HepG2 (cell line): ENCODE results near the gene GRB2. TPM values are rescaled to one million over a fixed set of nuclear protein-coding genes. Genes with fewer than 3 reads are reported as not detected.

Experiments
- ATAC-seq: fragments of 200-7000 bp; cut with Tn5 transposase; 3 replicates; pipeline ENCODE4 v1.9.1; 2020; ENCODE audit warnings: mild to moderate bottlenecking, moderate library complexity
- BruUV-seq: library from RNA; stranded (reverse); fragments of 400-500 nt; replicated peaks from 2 replicates; lab custom pipeline; 2021; lab: Mats Ljungman, UMichigan
- CTCF ChIA-PET: fragments of 300-600 bp; formaldehyde crosslinking; extraction: SDS; loops from one replicate; lab custom pipeline; 2021; ENCODE audit warnings: low total read pairs, inconsistent platforms, low intra/inter-chr PET ratio; lab: Yijun Ruan, JAX
- POLR2A ChIA-PET: fragments of 350-600 bp; sonication (Branson Sonifier 250); formaldehyde crosslinking; loops from one replicate; lab custom pipeline; 2020; ENCODE audit warnings: antibody characterized with exemption, inconsistent platforms; lab: Yijun Ruan, JAX
- DNase-seq: peaks from one replicate; pipeline ENCODE4 v3.0.0-alpha.2; 2015; ENCODE audit warnings: low spot score
- FAIRE-seq: peaks from 3 replicates; lab custom pipeline; 2011; peaks lifted over from hg19 to GRCh38; lab: Jason Lieb, UNC
- H2AFZ ChIP-seq: one replicate; pipeline ENCODE4 v1.6.1; 2011; ENCODE audit warnings: low read length, inconsistent platforms
- H3K27ac ChIP-seq: fragments of 300-600 bp; 3 replicates; pipeline ENCODE4 v1.8.0; 2011; ENCODE audit warnings: mixed run types, mild to moderate bottlenecking, mixed read lengths, low read length, inconsistent platforms; ENCODE audit not compliant: insufficient read depth; ENCODE audit errors: extremely low read length
- H3K27me3 ChIP-seq, 2 experiments: fragments of 200-600 bp in 1 of 2; 2 replicates in 1 of 2; 3 replicates in 1 of 2; pipeline versions ENCODE4 v1.6.0 to v1.8.0; 2011; ENCODE audit warnings: low read length in 2 of 2, mild to moderate bottlenecking in 2 of 2, moderate library complexity in 2 of 2, inconsistent platforms in 1 of 2; ENCODE audit not compliant: insufficient read depth in 2 of 2, control insufficient read depth in 1 of 2
- H3K36me3 ChIP-seq, 2 experiments: fragments of 200-600 bp in 1 of 2; replicated peaks in 1 of 2; 2 replicates in 1 of 2; 3 replicates in 1 of 2; pipeline versions ENCODE4 v1.5.1 to v1.8.0; 2011; ENCODE audit warnings: low read length in 2 of 2, inconsistent platforms in 1 of 2; ENCODE audit not compliant: insufficient read depth in 2 of 2, control insufficient read depth in 1 of 2
- H3K4me1 ChIP-seq: 2 replicates; pipeline ENCODE4 v1.5.1; 2012; ENCODE audit warnings: low read length, inconsistent platforms; ENCODE audit not compliant: insufficient read depth
- H3K4me2 ChIP-seq: 2 replicates; pipeline ENCODE4 v1.6.0; 2011; ENCODE audit warnings: low read depth, low read length, inconsistent platforms
- H3K4me3 ChIP-seq, 3 experiments: fragments of 200-600 bp in 1 of 3; sonication (generic), shearing (Covaris generic) in 1 of 3; replicated peaks in 1 of 3; 2 replicates each; pipeline ENCODE4 v1.5.1; 2011 to 2016; ENCODE audit warnings: low read length in 3 of 3, inconsistent platforms in 2 of 3, low read depth in 2 of 3, mild to moderate bottlenecking in 2 of 3, control low read depth in 1 of 3, mixed read lengths in 1 of 3; ENCODE audit not compliant: insufficient read depth in 1 of 3
- H3K79me2 ChIP-seq: one replicate; pipeline ENCODE4 v1.6.1; 2011; ENCODE audit warnings: low read length, inconsistent platforms; ENCODE audit not compliant: insufficient read depth
- H3K9ac ChIP-seq: 2 replicates; pipeline ENCODE4 v1.6.0; 2011; ENCODE audit warnings: mild to moderate bottlenecking, low read depth, low read length, inconsistent platforms; ENCODE audit not compliant: insufficient read depth
- H3K9me3 ChIP-seq: 2 replicates; pipeline ENCODE4 v1.5.1; 2012; ENCODE audit warnings: mild to moderate bottlenecking, low read length
- H4K20me1 ChIP-seq: 2 replicates; pipeline ENCODE4 v1.6.0; 2011; ENCODE audit warnings: inconsistent platforms, mild to moderate bottlenecking, low read length, moderate library complexity; ENCODE audit not compliant: insufficient read depth
- ETV6 ChIP-seq: sonication (generic); formaldehyde crosslinking; conservative IDR thresholded peaks from 2 replicates; pipeline ENCODE4 v1.4.0; 2020; ENCODE audit warnings: missing genetic modification reagents
- FOXK2 ChIP-seq: fragments of 450-650 bp; IDR thresholded peaks from 2 replicates; pipeline ENCODE4 v1.6.1; 2016
- GATAD2A ChIP-seq: IDR thresholded peaks from 2 replicates; pipeline ENCODE4 v1.6.1; 2016
- HDAC2 ChIP-seq: sonication (generic); formaldehyde crosslinking; IDR thresholded peaks from 2 replicates; pipeline ENCODE4 v1.4.0; 2020; ENCODE audit warnings: missing genetic modification reagents
- JARID2 ChIP-seq: sonication (generic); formaldehyde crosslinking; IDR thresholded peaks from 2 replicates; pipeline ENCODE4 v1.8.1; 2023; ENCODE audit warnings: missing genetic modification reagents, inconsistent platforms; ENCODE audit not compliant: insufficient replicate concordance
- KDM2A ChIP-seq: sonication (generic); formaldehyde crosslinking; IDR thresholded peaks from 2 replicates; pipeline ENCODE4 v1.4.0; 2020; ENCODE audit warnings: low read depth, missing genetic modification reagents, borderline replicate concordance
- KLF12 ChIP-seq: sonication (generic); formaldehyde crosslinking; IDR thresholded peaks from 2 replicates; pipeline ENCODE4 v1.4.0; 2020; ENCODE audit warnings: missing genetic modification reagents, borderline replicate concordance
- POGZ ChIP-seq: sonication (generic); formaldehyde crosslinking; IDR thresholded peaks from 2 replicates; pipeline ENCODE4 v1.4.0; 2020; ENCODE audit warnings: mild to moderate bottlenecking, missing genetic modification reagents
- RAD21 ChIP-seq: fragments of 450-650 bp; formaldehyde crosslinking; IDR thresholded peaks from 2 replicates; pipeline ENCODE4 v1.5.0; 2020; ENCODE audit warnings: mild to moderate bottlenecking
- RFXAP ChIP-seq: sonication (generic); formaldehyde crosslinking; IDR thresholded peaks from 2 replicates; pipeline ENCODE4 v1.4.0; 2020; ENCODE audit warnings: missing genetic modification reagents, borderline replicate concordance
- SALL1 ChIP-seq: sonication (generic); formaldehyde crosslinking; IDR thresholded peaks from 2 replicates; pipeline ENCODE4 v1.8.0; 2022; ENCODE audit warnings: mild to moderate bottlenecking, missing genetic modification reagents
- SIN3A ChIP-seq: IDR thresholded peaks from 2 replicates; pipeline ENCODE4 v1.6.1; 2011; ENCODE audit warnings: low read depth, mild to moderate bottlenecking, control low read depth, low read length, borderline replicate concordance
- THAP11 ChIP-seq: IDR thresholded peaks from 2 replicates; pipeline ENCODE4 v1.6.1; 2016; ENCODE audit warnings: missing biosample characterization, missing genetic modification reagents
- ZC3H13 ChIP-seq: sonication (generic); formaldehyde crosslinking; IDR thresholded peaks from 2 replicates; pipeline ENCODE4 v1.8.1; 2023; ENCODE audit warnings: mild to moderate bottlenecking, missing genetic modification reagents, moderate library complexity
- ZMYM4 ChIP-seq: sonication (generic); formaldehyde crosslinking; IDR thresholded peaks from 2 replicates; pipeline ENCODE4 v1.8.1; 2023; ENCODE audit warnings: mild to moderate bottlenecking, missing genetic modification reagents
- ZNF335 ChIP-seq: sonication (generic); formaldehyde crosslinking; IDR thresholded peaks from 2 replicates; pipeline ENCODE4 v1.4.0; 2020; ENCODE audit warnings: missing genetic modification reagents
- ZNF556 ChIP-seq: sonication (generic); formaldehyde crosslinking; IDR thresholded peaks from 2 replicates; pipeline ENCODE4 v1.4.0; 2020; ENCODE audit warnings: mild to moderate bottlenecking, missing genetic modification reagents, borderline replicate concordance
- ZNF781 ChIP-seq: sonication (generic); formaldehyde crosslinking; IDR thresholded peaks from 2 replicates; pipeline ENCODE4 v1.5.1; 2020; ENCODE audit warnings: borderline replicate concordance, mild to moderate bottlenecking, missing genetic modification reagents; ENCODE audit errors: not compliant biosample characterization
- WGBS: methylation state at CpG from one replicate; pipeline ENCODE4 v1.1.6; 2017; ENCODE audit warnings: low lambda C conversion rate; 5-methylcytosine and 5-hydroxymethylcytosine counted together
- in situ Hi-C: cut with HindIII; loops from 2 replicates; pipeline ENCODE4 v1.10.0; 2017; ENCODE audit warnings: low pct_unique_long_range_greater_than_20kb; ENCODE audit not compliant: extremely low pct_ligation_motif_present
- intact Hi-C: fragments of 100-400 bp; cut with micrococcal nuclease; formaldehyde crosslinking; loops from one replicate; pipeline ENCODE4 v1.10.0; 2022; ENCODE audit not compliant: unreplicated experiment
- polyA plus RNA-seq, 8 experiments: library from polyadenylated mRNA; depleted of rRNA in 3 of 8; stranded (reverse) in 7 of 8; unstranded in 1 of 8; fragments of >200 nt; fragmentation: Illumina TruSeq in 4 of 8; extraction: Trizol in 4 of 8; gene quantifications; 2 replicates each; pipeline versions ENCODE4 v1.2.1 to v1.2.3, GENCODE V29; 2011 to 2016; ENCODE audit warnings: low read depth in 4 of 8, missing spikeins in 1 of 8, mixed read lengths in 1 of 8; ENCODE audit not compliant: insufficient read depth in 1 of 8
- total RNA-seq, 5 experiments: library from RNA; depleted of rRNA; stranded (reverse); fragments of >200 nt; fragmentation: Illumina TruSeq; extraction: Trizol; gene quantifications; 2 replicates each; pipeline ENCODE4 v1.2.3, GENCODE V29; 2016; ENCODE audit warnings: low read depth in 1 of 5
- TF ChIP-seq, protein P1 (sequence below): sonication (generic); formaldehyde crosslinking; IDR thresholded peaks from 2 replicates; pipeline ENCODE4 v1.4.0; 2020; ENCODE audit warnings: missing genetic modification reagents, borderline replicate concordance
- TF ChIP-seq, protein P2 (sequence below): fragments of 450-650 bp; IDR thresholded peaks from 2 replicates; pipeline ENCODE4 v1.6.1; 2017

Gene GRB2
- total and polyA plus RNA-seq, 2 of the 13 experiments (the other 11 are each of a cell fraction or from before 2014, with no cell fraction given) = 84.6 to 92.3 TPM

DNA sequence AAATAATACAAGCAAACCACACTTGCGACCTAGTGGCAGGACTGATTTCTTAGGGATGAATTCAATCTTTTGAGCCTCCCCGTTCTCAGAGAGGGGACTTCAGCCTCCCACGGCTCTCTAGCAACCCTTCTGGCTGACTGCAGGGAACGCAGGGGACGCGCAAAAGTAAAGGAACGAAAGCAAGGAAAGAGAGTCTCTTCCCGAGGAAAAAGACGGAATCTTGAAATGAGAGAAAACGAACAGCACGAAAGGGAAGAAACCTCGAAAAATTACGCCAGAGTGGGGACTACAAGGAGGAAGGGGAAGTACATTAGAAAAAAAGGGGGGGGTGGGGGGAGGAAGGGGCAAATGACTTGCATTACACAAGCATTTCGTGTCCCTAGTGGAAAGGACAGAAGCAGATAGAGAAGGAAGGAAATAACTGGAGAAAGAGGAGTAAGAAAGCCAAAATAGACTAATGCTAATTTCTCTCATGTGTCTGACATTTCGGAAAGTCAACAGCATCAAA, 1.2 kb downstream of the GRB2 start:
- peak overlapping the region; percentile 73 to 99 (median 96) for H3K4me3 ChIP-seq
- in situ Hi-C loops (no loop called here), intact Hi-C loops (loop anchor here (1.0 to 2.0 kb wide), 4 partner anchors 21 to 133 kb away; partner anchors contain the start of gene MIF4GD)
- under 1% methylated on average over 15 of the region's 15 CpGs for WGBS
- peak overlapping the region; percentile 85 for H3K4me2 ChIP-seq
- H3K9ac ChIP-seq = peak overlapping the region; percentile 99
- peak; percentile 90 for FAIRE-seq
- BruUV-seq = TSS peak; percentile 51
- no peak overlapping the region for H2AFZ ChIP-seq
- ATAC-seq = peak; percentile 73
- H3K79me2 ChIP-seq = peaks cover 58% of the 10 kb centered on the region
- DNase-seq = peak; percentile 83
- ChIA-PET POLR2A (interaction anchor here (1.8 to 2.6 kb wide), 2 partner anchors 115 to 137 kb away, joined by 13 to 17 read pairs; partner anchors contain the start of gene SLC25A19), CTCF (interaction anchor here (0.8 to 2.2 kb wide), 6 partner anchors 8 to 115 kb away, joined by 3 to 55 read pairs (median 4); partner anchors contain the start of gene SLC25A19)
- H3K27ac ChIP-seq = peak overlapping the region; percentile 87
- peaks cover 23% of the 10 kb centered on the region for H4K20me1 ChIP-seq
- no peaks in the 10 kb centered on the region; a peak in 1 of 5 replicates for H3K27me3 ChIP-seq
- H3K9me3 ChIP-seq = no peaks in the 10 kb centered on the region
- H3K36me3 ChIP-seq = peaks cover 2 to 5% of the 10 kb centered on the region in 2 experiments; a peak in 2 of 5 replicates
- peaks cover 62% of the 10 kb centered on the region for H3K4me1 ChIP-seq
- TF ChIP-seq FOXK2 (0 out of 2 replicates have a peak, but pooled peaks have one; percentile 9), RAD21 (CRISPR knock-in tag) (peak; percentile 90), ZNF335 (CRISPR knock-in tag) (0 out of 2 replicates have a peak, but pooled peaks have one; percentile 76), ZNF781 (peak; percentile 20), HDAC2 (CRISPR knock-in tag) (peak; percentile 17; the same call in 1 of the 2 replicates), ZMYM4 (peak; percentile 26), POGZ (CRISPR knock-in tag) (no peak), ZNF556 (CRISPR knock-in tag) (0 out of 2 replicates have a peak, but pooled peaks have one; percentile 50), GATAD2A (CRISPR knock-in tag) (peak; percentile 66), SALL1 (CRISPR knock-in tag) (0 out of 2 replicates have a peak, but pooled peaks have one; percentile 32), RFXAP (CRISPR knock-in tag) (0 out of 2 replicates have a peak, but pooled peaks have one; percentile 50), KDM2A (CRISPR knock-in tag) (peak; percentile 65), THAP11 (CRISPR knock-in tag) (peak; percentile 55), SIN3A (peak; percentile 73; the same call in 1 of the 2 replicates), KLF12 (0 out of 2 replicates have a peak, but pooled peaks have one; percentile 51), ETV6 (CRISPR knock-in tag) (no peak), JARID2 (CRISPR knock-in tag) (peak; percentile 55), ZC3H13 (no peak)
- TF ChIP-seq, protein P1, sequence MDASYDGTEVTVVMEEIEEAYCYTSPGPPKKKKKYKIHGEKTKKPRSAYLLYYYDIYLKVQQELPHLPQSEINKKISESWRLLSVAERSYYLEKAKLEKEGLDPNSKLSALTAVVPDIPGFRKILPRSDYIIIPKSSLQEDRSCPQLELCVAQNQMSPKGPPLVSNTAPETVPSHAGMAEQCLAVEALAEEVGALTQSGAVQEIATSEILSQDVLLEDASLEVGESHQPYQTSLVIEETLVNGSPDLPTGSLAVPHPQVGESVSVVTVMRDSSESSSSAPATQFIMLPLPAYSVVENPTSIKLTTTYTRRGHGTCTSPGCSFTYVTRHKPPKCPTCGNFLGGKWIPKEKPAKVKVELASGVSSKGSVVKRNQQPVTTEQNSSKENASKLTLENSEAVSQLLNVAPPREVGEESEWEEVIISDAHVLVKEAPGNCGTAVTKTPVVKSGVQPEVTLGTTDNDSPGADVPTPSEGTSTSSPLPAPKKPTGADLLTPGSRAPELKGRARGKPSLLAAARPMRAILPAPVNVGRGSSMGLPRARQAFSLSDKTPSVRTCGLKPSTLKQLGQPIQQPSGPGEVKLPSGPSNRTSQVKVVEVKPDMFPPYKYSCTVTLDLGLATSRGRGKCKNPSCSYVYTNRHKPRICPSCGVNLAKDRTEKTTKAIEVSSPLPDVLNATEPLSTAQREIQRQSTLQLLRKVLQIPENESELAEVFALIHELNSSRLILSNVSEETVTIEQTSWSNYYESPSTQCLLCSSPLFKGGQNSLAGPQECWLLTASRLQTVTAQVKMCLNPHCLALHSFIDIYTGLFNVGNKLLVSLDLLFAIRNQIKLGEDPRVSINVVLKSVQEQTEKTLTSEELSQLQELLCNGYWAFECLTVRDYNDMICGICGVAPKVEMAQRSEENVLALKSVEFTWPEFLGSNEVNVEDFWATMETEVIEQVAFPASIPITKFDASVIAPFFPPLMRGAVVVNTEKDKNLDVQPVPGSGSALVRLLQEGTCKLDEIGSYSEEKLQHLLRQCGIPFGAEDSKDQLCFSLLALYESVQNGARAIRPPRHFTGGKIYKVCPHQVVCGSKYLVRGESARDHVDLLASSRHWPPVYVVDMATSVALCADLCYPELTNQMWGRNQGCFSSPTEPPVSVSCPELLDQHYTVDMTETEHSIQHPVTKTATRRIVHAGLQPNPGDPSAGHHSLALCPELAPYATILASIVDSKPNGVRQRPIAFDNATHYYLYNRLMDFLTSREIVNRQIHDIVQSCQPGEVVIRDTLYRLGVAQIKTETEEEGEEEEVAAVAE = 0 out of 2 replicates have a peak, but pooled peaks have one; percentile 9
- TF ChIP-seq, protein P2, sequence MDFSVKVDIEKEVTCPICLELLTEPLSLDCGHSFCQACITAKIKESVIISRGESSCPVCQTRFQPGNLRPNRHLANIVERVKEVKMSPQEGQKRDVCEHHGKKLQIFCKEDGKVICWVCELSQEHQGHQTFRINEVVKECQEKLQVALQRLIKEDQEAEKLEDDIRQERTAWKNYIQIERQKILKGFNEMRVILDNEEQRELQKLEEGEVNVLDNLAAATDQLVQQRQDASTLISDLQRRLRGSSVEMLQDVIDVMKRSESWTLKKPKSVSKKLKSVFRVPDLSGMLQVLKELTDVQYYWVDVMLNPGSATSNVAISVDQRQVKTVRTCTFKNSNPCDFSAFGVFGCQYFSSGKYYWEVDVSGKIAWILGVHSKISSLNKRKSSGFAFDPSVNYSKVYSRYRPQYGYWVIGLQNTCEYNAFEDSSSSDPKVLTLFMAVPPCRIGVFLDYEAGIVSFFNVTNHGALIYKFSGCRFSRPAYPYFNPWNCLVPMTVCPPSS = no peak
